RPMI7951 (cell line): ENCODE measurements around the gene BPIFB3. TPM values are rescaled to one million over a fixed set of nuclear protein-coding genes. Genes with fewer than 3 reads are reported as not detected.

Experiments used
- DNase-seq: peaks from one replicate; pipeline ENCODE4 v3.0.0-alpha.2; 2012; ENCODE audit warnings: low read depth
- total RNA-seq: library from RNA; depleted of rRNA; stranded (reverse); fragments of >200 nt; shearing (Covaris generic); gene quantifications from 2 replicates; pipeline ENCODE4 v1.2.3, GENCODE V29; 2014

Gene BPIFB3
- total RNA-seq, 1 experiment from 2014 or later = not detected

DNA sequence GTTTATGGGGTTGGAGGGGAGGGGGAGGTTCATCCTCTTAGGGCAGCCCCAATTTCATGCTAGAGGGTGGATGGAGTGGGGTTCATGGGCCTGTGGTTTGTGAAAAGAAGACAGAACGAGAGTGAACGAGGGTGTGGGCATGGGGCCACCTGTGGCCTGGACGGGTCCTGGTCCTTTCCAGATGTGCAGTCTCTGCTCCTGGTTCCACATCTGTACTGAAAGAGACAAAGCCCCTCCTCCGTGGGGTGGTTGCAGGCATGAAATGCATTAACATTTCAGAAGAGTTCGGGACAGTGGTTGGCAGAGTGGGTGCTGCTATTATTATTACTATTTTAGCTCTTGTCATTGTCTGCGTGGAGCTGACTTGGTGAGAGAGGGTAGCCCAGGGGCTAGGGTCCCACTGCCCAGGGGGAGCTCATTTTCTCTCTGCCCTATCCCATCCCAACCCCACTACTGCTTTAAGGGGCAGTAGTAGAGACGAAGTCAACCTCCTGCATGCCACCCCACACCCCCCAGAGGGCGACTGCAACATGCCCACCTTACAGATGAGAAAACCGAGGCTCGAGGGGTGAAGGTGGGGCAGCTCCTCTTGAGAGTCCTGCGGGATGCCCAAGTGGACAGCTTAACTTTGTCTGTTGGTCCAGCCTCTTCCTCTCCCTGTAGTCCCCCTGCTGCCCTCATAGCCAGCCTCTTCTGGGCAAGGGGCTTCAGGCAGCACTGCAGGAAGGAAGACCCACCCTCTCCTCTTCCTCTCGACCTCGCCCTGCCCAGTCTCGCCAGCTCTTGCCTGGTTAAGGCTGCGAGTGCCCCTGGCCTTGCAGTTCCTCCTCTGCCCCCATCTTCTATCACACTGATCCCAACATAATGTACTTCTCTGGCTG is 37.8 kb upstream of the BPIFB3 start:
- DNase-seq = no peak

DNA sequence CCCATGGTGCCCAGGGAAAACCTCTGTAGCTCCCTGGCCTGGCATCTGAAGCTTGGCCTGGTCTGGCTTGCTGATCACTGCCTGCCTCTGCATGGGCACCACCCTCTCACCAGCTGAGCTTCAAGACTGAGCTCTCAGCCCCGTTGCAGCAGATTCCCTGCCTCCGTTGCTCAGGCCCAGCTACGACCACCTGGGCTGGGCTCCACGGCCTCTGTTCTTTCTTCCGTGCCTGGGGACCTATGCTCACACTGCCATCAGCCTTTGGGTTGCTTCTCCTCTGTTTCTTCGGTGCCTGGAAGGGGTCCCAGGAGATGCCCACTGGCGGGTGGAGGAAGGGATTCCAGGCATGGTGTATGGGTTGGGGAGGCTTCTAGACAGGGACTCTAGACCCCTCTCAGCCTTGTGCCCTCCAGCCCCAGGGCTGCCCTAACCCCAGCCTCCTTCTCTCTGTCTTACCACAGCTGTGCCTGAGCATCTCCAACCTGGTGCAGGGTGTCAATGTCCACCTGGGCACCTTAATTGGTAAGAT is 37.1 kb upstream of the BPIFB3 start:
- no peak for DNase-seq

DNA sequence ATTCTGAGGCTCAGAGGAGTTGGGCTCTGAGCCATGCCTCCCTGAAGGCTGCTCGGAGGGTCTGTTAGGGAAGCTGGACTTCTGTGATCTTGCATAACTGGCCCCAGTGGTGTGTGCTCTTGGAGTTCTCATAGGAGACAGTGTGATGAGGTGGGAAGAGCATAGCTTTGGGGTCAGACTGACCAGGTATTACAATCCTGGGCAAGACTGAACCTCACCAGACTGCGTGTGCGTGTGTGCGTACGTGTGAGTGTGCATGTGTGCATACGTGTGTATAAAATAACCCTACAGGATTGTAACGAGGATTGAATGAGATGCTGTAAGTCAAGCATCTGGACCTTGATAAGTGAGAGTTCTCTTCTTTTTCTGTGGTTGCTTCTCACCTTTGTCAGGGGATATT is 36.2 kb upstream of the BPIFB3 start:
- DNase-seq = no peak

DNA sequence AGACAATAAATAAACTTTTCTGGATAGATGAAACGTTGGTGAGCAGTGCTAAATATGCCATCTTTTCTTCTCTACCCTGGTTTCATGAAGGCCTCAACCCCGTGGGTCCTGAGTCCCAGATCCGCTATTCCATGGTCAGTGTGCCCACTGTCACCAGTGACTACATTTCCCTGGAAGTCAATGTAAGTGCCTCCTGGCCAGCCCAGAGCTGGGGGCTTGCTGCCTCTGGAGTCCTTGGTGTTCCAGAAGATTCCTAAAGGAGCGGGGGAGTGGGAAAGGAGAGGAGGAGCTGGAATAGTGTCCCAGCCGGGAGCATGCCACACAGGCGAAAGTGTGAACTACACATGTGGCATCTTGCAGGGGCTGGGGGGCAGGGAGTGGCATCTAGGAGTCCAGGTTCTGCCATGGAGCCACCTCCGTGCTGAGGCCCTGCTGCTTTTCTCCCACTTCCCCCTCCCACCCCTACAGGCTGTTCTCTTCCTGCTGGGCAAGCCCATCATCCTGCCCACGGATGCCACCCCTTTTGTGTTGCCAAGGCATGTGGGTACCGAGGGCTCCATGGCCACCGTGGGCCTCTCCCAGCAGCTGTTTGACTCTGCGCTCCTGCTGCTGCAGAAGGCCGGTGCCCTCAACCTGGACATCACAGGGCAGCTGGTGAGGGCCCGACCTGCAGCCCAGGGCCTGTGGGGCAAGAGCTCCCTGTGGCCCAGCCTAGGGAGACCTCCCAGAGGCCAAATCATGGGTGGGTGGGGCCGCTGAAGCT is 35.4 kb upstream of the BPIFB3 start:
- DNase-seq = no peak

DNA sequence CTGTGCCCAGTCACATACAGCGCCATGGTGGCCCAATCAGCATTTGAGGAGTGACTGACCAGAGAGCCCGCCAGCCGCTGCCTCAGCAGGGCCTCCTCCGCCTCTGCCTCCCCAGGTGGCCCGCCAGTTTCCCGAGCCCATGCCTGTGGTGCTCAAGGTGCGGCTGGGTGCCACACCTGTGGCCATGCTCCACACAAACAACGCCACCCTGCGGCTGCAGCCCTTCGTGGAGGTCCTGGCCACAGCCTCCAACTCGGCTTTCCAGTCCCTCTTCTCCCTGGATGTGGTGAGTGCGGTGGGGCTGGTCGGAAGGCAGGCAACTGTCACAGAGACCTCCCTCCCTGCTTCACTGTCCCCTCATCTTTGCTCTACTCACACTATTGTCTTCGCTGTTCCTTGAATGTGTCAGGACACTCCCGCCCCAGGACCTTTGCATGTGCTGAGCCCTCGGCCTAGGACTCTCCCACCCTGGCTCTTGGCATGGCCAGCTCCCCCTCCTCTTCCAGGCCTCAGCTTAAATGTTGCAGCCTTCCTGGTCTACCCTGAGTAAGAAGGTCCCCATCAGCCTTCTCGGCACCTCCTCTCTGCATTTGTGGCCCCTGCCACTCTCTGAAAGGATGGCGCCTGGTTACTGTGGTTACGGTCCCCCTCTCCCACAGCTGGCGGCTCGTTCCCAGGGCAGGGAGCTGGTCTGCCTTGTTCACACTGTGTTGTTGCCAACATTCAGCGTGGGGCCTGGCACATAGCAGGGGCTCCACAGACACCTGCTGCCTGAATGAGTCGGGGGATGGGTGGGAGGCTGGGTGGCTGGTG is 34.0 kb upstream of the BPIFB3 start:
- no peak for DNase-seq

DNA sequence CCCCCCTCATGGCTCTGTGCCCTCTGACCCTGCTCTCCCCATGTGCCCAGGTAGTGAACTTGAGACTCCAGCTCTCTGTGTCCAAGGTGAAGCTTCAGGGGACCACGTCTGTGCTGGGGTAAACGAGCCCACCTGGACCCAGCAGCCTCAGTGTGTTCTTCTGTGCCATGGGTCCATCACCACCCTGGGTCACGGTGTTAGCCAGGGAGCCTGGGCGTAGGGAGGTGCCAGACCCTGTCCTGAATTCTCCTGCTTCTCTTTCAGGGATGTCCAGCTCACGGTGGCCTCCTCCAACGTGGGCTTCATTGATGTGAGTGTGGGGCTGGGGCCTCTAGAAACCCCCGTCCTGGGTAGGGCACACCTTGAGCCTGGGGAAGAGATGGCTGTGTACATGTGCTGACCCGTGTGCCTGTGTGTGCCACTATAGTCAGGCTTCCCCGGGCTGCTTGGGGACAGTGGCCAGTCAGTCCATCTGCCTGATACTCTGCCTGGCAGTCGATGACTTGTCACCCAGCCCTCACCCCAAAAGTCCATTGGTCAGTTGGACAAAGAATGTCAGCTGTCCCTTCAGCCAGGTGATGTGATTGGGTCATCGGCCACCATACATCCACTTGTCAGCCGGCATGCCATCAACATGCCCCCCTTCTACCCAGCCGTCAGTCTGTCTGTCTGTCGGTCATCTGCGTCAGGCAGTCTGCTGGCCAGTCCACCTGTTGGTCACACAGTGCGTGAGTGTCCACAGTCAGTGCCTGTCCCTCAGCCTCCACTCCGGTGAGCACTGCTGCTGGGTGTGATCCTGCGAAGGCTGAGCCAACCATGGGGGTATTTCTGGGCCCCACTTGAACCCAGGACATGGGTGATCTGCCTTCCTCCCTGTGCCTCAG is 33.2 kb upstream of the BPIFB3 start:
- DNase-seq = no peak

DNA sequence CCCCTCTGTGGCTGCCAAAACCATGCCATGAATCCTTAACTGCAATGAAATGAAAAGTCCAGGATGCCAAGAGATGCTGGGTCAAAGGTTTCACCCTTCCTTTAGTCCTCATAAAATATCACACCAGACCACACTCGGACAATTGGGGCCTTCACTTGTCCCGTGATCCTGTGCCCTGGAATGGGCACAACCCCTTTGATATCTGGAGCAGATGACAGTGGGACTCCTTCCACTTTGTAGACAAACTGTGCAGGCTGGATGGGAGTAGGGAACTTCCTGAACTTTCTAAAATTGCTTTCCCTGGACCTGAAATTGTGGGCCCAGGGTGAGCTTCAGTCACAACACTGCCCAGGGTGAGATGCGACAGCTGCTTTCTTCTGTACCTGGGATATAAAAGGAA is 31.8 kb upstream of the BPIFB3 start:
- DNase-seq = no peak

DNA sequence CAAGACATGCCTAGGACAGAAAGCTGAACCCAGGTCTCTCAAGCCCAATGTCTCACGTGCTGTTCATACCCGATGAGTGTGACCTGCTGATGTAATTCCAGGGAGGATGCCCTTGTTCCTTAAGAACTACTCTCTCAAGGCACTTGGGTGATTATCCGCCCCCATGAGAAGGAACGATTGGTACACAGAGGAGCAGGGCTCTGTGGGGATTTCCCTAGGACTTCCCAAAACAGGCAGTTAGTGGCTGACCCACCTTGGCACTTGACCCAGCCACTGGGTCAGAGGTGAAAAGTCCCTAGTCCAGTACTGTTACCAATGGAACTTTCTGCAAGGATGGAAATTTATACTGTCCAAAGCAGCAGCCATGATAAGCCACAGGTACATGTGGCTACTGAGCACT is 31.4 kb upstream of the BPIFB3 start:
- no peak for DNase-seq

DNA sequence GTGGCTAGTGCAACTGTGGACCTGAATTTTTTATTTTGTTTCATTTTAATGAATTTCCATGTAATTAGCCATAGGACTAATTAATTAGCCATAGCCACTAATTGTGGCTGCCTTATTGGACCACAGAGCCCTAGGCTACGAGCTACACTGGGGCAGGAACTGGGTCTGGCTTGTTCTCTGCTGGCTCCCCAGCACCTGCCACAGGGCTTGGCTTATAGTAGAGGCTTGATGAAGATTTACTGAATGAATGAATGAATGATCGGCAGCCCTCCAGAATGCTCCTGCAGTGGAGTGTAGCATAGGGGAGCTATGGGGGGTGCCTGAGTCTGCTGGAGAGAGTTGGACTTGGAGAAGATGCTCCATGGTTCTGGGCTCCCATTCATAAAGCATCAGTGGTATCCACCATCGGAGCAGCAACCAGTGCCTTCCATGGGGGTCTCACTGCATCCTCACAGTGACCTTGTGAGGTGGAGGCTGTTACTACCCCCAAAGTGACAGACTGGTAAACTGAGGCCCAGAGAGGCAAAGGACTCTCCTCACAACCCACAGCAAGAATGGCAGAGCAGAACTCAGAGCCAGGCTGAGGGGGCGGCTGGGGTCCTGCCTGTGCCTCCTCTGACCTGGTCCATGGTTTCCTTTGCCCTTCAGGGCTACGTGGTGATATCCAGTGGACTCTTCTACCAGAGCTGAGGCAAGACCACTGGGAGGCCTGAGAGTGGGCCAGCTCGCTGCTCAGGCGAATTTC is 30.8 kb upstream of the BPIFB3 start:
- no peak for DNase-seq

DNA sequence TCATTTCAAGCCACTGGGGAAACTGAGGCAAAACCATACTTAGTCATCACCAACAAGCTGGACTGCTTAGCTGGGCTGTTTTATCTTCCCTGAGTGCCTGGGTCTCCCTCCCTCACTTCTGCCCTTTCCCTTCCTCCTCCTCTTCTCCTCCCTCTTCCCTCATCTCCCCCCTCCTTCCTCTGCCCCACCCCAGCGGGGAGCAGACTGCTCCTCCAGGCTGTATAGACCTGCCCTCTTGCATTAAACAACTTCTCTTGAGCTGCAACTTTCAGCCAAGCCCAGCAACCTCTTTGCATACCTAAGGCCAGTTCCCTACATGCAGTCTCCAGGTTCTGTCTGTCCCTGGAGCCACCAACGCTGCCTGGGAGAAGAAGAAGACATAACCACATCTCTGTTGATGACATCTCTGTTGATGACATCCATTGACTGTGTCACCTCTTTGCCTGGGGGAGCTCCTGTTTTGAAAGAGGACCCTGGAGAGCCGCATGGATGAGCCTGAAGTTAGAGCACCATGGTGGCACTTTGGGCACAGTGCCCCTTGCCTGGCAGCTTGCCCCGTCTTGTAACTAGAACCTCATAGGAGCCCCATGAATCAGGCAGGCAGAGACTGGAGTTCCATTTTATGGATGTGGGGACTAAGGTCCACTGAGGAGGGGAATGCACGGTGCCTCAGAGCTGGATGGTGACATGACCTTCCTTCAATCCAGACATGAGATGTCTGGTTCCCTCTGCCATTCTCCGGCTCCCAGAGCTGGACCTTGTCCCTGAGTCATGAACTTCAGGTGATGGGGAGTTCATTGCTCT is 30.1 kb upstream of the BPIFB3 start:
- no peak for DNase-seq

DNA sequence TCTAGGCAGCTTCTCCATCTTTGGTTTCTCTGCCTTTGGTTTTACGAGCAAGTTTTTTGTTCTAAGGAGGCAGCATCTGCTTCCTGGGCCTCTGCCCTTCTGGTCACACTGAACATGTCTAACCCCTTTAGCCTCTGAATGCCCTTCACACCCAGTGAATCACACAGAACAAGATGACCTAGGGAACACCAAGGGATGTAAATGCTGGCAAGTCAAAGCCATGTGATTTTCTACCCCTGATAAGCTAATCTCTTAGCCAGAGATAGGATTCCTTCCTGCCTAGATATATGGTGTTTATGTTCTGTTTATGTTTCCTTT is 29.5 kb upstream of the BPIFB3 start:
- DNase-seq = no peak

DNA sequence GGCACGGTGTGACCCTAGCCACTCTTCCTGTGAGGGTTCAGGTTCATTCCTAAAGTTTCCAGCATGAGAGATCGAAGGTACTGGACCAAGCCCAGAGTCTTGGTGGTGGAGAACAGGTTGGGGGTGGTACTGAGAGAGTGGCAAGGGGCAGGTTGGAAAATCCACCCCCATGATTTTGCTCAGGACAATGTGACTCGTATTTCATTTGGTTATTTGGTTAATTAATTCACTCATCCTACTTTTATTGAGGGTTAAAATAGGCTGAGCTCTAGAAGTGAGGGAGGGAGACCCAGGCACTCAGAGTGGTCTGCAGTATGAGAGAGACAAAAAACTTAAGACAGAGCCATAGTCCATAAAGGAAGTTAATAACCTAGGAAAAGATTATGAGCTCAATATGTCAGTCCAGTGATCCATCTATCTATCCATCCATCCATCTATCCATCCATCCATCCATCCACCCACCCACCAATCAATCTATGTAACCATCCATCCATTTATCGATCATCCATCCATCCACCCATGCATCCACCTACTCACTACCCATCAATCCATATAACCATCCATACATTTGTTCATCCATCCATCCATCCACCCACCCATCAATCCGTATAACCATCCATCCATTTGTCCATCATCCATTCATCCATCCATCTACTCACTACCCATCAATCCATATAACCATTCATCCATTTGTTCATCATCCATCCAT is 28.9 kb upstream of the BPIFB3 start:
- no peak for DNase-seq

DNA sequence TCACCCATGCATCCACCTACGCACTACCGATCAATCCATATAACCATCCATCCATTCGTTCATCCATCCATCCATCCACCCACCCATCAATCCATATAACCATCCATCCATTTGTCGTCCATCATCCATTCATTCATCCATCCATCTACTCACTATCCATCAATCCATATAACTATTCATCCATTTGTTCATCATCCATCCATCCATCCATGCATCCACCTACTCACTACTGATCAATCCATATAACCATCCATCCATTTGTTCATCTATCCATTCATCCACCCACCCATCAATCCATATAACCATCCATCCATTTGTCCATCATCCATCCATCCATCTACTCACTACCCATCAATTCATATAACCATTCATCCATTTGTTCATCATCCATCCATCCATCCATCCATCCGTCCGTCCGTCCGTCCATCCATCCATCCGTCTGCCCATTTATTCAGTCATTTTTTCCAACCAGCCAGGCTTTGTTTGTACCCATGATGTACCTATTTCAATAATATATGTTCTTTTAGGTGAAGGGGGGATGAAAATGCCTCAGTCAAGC is 28.3 kb upstream of the BPIFB3 start:
- no peak for DNase-seq

DNA sequence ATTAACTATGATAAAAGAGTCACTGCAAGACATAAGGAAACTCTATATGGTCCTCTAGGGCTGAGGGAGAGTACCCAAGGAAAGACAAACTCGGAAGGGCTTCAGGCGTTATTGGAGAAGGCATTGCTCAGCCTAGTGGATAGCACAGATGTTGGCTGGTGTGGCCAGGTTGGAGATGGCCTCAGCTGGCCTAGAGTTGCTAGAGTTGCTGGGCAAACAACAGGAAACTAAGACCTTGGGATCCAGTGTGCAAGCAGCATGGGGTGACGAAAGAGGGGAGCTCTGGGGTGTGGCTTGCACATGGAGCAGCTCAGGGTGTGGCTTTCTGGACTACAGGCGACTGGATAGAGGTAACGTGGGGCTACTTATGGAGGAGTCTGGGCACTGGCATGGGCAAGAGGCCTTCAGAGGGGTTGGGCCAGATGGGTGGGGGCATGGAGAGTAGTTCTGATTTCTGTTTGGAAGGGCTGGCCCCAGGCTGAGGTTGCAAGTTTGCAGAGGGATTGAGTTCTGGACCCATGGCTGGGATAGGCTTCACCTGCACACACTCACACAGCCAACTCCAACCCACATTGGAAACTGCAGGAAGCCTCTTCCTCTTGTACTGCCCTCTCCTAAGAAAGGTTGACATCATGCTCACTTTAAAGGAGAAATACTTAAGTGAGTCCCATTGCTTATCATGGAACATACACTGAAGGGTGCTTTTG is 27.5 kb upstream of the BPIFB3 start:
- no peak for DNase-seq

DNA sequence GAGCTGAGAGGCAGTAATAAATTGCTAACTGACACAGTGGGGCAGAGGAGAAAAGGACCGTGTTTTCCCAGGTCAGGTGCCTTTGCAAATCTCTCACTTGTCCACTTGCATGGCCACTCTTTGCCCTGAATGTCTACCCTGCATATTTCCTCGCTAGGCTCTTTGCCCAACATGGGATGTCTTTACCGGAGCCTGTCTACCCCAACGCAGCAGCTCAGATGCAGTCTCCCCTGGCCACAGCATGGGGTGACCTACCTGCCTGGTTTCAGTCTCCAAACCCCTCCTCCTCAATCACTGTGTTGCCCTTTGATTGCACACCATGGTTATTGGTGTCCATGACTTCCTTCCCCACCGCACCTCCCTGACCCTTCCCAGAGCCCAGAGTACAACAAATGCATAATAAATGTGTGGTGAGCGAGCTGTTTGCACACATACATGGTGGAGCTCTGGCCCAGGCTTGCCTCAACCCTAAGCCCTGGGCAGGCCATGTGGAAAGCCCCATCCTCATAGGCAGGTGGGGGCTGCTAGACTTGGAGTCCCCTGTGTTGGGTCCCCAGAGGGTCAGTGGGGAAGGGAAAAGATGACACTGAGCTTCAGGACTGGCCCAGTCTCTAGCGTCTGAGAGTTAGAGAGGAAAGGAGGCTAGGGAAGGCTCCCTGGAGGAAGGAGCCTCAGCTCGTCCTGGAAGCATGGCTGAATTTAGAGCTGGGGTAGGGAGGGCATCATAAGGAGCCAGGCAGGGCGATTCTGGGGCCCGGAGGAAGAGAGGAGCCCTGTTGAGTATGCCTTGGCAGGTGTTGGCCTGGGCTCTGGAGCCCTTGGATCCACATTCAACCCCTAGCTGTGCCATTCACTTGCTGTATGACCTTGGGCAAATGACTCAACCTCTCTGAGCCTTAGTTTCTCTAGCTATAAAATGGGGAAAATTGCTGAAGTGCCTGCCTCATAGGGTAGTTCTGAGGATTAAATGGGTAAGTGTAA is 26.6 kb upstream of the BPIFB3 start:
- no peak for DNase-seq
